ENCODE data around the gene FBXW5. TPM values are rescaled to one million over a fixed set of nuclear protein-coding genes. Genes with fewer than 3 reads are reported as not detected.

FBXW5 gene
- polyA plus RNA-seq (ENCODE audit: insufficient read length), result 41.2 TPM

DNA sequence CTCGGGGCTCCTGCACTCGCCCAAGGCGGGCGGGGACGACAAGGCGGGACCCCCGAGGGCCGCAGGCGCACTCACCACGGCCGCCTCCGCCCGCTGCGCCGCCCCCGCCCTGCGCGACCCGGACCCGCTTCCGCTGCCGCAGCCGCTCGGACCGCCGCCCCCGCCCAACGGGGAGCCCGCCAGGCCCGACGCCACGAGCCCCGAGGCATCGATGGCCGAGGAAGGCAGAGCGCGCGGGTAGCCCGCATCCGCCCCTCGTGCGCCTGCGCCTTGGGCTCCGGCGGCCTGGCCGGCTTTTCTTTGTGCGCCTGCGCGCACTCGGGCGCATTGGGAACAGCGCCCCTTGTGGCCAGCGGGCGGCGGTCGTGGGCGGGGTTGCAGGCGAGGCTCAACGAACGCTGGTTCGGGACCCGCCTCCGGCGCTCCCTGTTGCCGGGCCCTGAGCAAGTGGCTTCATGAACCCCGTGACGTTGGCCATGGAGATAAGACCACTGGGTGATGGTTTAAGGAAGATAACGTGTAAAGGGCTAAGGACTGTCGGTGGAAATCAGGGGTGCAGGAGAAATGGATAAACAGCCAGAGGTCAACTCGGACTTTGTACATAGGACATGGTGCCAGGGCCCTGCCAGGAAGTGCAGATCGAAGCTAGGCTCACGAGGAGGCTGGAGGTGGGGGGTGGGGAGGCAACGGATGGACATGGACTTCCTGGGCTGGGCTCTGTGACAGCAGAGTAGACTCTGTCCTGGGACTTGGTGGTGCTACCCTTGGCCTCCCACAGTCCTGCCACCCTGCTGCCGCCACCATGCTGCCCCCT, at the start of gene FBXW5, which contains the start of gene C8G:
FBXW5 (minus strand) TSS at position 220 of the 814 bp plus-strand sequence. CDS start 655 bp downstream, outside the sequence.
C8G (plus strand) TSS at position 725 of the 814 bp plus-strand sequence; CDS start at position 803, 78 bp downstream.
- DNase-seq (ENCODE audit: low read depth), result peak; percentile 81

DNA sequence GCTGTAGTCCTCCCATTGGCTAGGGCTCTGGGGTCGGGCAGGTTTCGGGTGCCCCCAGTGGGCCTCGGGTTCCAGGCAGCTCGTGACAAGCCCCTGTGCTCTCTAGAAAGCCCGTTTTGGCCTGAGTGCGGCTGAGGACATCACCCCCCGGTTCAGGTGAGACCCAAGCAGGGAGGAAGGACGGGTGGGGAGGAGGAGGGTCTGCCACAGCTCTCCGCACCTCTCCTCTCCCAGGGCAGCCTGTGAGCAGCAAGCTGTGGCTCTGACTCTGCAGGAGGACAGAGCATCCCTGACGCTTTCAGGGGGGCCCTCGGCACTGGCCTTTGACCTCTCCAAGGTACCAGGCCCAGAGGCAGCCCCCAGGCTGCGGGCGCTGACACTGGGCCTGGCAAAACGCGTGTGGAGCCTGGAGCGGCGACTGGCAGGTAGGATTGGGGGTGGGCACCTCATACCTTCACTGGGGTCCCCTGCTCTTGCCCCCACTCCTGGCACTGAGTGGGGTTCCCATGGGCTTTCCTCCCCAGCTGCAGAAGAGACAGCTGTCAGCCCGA, 48.4 kb upstream of the FBXW5 start:
- DNase-seq (ENCODE audit: low read depth), result no peak

DNA sequence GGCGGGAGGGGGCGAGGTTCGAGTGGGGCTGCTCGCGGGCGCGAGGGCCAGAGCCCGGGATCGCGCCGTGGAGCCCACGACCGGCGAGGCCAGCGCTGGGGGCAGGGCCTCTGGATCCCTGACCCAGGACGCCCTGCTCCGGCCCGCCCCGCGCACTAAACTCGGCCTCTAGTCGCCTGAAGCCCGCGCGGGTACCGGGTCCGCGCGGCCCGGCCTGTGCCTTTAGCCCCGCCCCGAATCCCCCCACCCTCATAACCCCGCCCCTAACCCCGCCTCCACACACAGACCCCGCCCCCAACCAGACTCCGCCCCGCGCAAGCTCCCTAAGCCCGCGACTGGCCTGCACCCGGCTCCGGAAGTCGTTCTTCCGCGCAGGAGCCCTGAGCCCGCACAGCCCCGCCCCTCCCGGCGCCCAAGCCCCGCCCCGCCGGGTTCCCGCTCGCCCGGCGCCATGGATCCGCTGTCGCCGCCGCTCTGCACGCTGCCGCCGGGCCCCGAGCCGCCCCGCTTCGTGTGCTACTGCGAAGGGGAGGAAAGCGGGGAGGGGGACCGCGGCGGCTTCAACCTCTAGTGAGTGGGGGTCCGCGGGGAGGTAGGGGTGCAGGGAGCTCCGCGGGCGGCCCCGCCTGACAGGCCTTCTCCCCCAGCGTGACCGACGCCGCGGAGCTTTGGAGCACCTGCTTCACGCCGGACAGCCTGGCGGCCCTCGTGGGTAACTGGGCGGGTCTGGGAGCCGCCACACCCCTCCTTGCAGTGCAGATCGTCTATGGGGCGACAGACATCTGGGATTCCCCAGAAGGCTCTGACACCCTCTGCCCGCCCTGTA, 47.7 kb upstream of the FBXW5 start, which contains the start of gene PAXX:
PAXX (plus strand) TSS at position 430 of the 826 bp plus-strand sequence; CDS start at position 452, 22 bp downstream.
- peak; percentile 39 for DNase-seq (ENCODE audit: low read depth)

DNA sequence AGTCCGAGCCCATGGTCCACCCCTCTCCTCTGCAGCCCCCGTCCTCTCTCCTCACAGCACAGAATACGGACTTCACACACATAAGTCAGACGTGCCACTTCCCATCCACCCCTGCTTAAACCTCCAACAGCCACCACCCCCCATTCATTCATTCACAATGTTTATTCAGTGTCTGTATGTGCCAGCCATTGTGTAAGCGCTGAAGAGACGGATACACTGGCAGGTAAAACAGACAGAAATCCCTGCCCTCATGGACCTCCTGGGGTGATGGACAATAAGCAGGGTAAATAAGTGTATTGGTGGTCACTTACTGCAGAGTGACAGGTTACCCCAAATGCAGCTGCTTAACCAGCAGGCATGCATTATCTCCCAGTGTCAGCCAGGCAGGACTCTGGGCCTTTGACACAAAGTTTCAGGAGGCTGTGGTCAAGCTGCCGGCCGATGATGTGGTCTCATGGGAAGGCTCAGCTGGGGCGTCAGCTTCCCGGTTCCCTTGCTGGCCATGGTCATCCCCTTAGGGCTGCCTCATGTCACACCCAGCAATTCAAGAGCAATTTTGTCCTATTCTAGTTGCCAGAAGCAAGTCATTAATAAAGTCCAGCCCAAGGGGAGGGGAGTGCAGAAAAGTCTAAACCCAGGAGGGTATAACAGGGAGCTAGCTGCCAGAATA, 45.8 kb upstream of the FBXW5 start:
- no peak for DNase-seq (ENCODE audit: low read depth)

- DNase-seq (ENCODE audit: low read depth), result no peak
Observed at GRCh38 chr9:136988872-136989271, 44.3 kb upstream of the FBXW5 start.

DNA sequence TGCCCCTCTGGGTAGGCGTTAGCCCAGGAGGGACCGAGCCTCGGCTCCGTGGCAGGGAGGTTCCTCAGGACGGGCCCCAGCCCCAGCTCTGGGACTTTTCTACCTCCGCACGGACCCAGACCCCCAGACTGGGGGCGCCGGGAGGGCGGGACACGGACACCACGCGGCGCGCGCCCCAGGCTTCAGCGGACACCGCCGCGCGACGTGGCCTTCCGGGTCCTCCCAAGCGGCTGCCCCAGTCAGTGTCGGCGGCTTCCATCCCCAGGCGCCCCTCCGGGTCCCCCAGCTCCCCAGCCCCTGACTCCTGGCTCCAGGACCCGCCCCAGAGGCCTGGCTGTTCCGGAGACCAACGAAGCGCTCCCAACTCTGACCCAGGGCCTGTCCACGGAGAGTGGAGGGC, 41.3 kb upstream of the FBXW5 start:
- no peak for DNase-seq (ENCODE audit: low read depth)

- no peak for DNase-seq (ENCODE audit: low read depth)
Observed at GRCh38 chr9:136985027-136985602, 40.6 kb upstream of the FBXW5 start.

DNA sequence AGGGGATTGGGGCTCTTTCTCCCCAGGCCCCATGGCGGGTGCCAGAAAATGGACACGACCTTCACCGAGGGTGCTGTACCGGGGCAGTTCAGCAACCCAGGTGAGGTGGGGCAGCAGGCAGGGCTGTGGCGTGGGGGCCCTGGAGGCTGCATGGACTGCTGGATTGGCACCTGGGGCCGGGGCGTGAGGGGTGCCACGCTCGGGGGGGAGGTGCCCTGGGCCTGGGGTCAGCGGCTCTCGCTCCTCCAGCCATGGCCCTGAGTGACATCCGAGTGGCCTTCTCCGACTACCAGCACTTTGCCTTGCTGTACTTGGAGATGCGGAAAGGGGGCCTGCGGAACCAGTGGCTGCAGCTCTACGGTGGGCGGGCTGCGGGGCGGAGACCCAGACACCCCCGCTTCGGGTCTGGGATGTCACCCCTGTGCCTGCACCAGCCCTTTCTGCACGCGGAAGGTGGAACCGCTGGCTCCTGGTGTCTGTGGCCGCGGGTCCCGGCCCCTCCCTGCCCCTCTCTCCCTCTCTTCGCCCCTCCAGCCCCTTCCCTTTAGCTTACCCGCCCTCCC, 40.0 kb upstream of the FBXW5 start:
- DNase-seq (ENCODE audit: low read depth), result no peak

GRCh38 chr9:136983656-136984314, 39.2 kb upstream of the FBXW5 start:
- DNase-seq (ENCODE audit: low read depth), result no peak

DNA sequence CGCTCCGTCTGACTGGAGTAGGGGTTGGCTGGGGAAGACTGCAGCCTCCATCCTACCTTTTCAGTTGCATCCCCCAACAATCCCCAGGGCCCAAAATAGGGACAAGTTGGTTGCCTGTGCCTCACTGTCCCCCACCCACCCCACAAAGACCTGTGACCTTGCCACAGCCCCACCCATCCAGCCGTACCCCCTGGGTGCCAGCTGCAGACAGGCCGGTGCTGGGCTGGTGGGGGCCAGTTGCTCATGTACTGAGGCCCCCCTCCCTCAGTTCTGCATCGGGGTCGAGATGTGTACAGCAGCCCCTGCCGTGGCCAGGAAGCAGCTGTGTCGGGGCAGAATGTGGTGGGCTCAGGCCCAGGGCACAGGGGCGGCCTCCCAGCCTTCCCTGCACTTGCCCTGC, 38.6 kb upstream of the FBXW5 start:
- DNase-seq (ENCODE audit: low read depth), result no peak

GRCh38 chr9:136982232-136983051, 37.9 kb upstream of the FBXW5 start, which contains the start of gene LCNL1:
LCNL1 (plus strand) TSS chr9:136982993; CDS start chr9:136983587, 594 bp downstream.
- no peak for DNase-seq (ENCODE audit: low read depth)

DNA sequence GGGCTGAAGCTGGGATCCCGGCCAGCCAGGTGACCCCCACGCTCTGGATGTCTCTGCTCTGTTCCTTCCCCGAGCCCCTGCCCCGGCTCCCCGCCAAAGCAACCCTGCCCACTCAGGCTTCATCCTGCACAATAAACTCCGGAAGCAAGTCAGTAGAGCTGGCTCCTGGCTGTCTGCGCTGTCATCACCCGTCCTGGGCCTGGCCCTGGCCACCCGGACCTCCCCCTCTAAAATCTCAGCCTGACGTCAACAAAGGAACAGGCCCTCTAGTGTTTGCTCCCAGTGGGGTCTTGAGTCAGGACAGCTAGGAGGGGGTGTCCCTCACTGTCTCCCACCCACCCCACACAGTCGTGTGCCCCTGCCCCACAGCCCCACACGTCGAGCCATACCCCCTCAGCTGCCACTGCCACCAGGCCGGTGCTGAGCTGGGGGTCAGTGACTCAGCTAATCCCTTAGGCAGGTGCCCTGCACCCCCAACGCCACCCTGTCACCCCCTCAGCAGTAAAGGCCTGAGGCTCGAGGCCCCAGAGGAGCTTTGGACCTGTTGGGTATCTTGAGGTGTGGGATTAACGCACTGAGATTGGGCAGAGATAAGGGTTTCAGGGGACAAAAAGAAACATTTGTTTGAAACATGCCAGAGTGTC, 37.2 kb upstream of the FBXW5 start:
- DNase-seq (ENCODE audit: low read depth), result no peak

DNA sequence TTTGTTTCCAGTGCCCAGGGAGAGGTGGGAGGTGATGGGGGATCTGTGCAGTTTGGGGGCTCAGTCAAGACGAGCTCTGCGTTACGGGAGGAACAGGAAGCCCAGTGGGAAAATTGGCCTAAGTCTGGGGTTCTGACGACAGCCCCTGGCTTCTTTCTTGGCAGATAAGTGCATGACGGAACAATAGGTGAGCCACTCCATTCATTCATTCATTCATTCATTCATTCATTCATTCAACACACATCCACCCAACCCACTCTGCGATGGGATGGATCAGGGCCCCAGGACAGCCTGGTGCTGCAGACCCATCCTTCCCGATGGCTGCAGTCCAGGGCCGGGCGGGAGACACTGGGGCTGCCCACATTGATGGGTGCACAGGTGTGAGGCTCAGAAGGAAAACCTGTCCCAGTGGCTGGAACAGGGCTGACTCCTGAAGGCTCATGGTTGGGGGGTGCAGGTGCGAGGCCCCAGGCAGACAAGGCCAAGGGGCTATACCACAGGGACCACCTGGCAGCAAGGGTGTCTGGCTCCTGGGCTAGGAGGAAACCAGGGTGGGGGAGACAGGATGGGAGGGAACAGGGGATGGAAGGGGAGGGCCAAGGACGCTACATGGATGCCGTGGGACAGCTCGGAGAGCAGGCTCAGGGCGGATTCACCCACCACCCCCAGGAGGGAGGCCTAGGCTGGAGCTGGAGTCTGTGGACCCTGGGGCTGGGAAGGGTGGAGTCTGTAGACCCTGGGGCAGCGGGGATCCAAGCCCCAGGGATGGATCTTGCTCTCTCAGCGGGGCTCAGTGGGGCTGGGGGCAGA, 36.3 kb upstream of the FBXW5 start:
- no peak for DNase-seq (ENCODE audit: low read depth)

DNA sequence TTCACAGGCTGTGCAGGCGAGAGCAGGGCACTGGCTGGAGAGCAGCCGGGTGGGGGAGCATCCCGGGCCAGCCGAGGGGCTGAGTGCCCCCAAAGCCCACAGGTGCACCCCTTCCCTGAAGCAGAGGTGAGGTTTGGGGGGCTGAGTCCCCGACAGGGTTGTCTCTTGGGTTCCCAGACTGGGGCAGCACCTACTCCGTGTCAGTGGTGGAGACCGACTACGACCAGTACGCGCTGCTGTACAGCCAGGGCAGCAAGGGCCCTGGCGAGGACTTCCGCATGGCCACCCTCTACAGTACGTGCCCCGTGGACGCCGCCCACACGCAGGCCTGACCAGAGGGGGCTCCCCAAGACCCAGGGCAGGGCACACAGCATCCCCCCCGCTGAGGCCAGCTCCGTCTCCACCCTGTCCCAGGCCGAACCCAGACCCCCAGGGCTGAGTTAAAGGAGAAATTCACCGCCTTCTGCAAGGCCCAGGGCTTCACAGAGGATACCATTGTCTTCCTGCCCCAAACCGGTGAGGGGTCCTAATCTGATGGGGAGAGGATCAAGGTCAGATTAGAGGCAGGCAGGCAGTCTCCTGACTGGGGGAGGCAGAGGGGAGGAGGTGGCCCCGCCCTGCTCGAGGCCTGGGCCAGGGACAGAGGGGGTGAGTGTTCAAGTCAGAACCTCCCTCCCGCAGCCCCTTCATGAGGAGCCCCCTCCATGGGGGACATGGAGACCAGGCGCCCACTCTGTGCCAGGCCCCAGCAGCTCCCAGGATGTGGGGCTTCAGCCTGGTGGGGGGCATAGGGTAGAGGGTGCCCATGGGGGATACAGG, 35.4 kb upstream of the FBXW5 start:
- no peak for DNase-seq (ENCODE audit: low read depth)

GRCh38 chr9:136978865-136979544, 34.5 kb upstream of the FBXW5 start:
- DNase-seq (ENCODE audit: low read depth), result no peak

GRCh38 chr9:136978073-136978864, 33.7 kb upstream of the FBXW5 start:
- no peak for DNase-seq (ENCODE audit: low read depth)

Data from forelimb muscle (tissue), 1 donor.